Activated naive CD8-positive, alpha-beta T cell (primary cell): ENCODE measurements around the gene SHANK2.

Experiments
- H3K27ac Mint-ChIP-seq: one replicate; pipeline ENCODE4 v1.8.0; 2021; ENCODE audit warnings: mixed read lengths
- H3K27me3 Mint-ChIP-seq: one replicate; pipeline ENCODE4 v1.8.0; 2021; ENCODE audit warnings: mixed read lengths
- H3K36me3 Mint-ChIP-seq: one replicate; pipeline ENCODE4 v1.8.0; 2021; ENCODE audit warnings: mixed read lengths
- H3K4me1 Mint-ChIP-seq: one replicate; pipeline ENCODE4 v1.8.0; 2021; ENCODE audit warnings: low read depth, mixed read lengths
- H3K4me3 Mint-ChIP-seq: one replicate; pipeline ENCODE4 v1.8.0; 2021; ENCODE audit warnings: mild to moderate bottlenecking, mixed read lengths
- H3K9me3 Mint-ChIP-seq: one replicate; pipeline ENCODE4 v1.8.0; 2021; ENCODE audit warnings: low read depth, mixed read lengths

Gene SHANK2

DNA sequence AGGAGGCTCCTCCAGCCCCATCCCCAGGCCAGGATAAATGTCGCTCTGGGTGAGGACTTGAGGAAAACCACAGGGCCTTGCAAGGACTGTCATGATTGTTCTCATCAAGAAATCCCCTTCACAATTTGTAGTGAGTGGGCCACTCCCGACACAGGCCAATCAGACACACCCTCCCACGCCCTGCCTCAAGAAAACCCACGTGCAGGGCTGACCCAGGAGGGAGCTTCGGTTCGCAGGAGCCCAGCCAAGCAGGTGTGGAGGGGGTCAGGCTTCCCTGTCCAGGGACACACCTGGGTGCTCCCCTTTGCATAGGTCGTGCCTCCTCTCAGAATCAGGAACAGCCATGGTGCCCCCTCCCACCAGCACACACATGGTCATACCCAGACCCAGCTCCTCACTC lies 43.2 kb downstream of the SHANK2 start:
- no peaks in the 10 kb centered on the region for H3K4me1 Mint-ChIP-seq
- H3K27ac Mint-ChIP-seq = no peak overlapping the region
- H3K4me3 Mint-ChIP-seq = no peak overlapping the region
- no peaks in the 10 kb centered on the region for H3K9me3 Mint-ChIP-seq
- no peaks in the 10 kb centered on the region for H3K27me3 Mint-ChIP-seq
- H3K36me3 Mint-ChIP-seq = no peaks in the 10 kb centered on the region

DNA sequence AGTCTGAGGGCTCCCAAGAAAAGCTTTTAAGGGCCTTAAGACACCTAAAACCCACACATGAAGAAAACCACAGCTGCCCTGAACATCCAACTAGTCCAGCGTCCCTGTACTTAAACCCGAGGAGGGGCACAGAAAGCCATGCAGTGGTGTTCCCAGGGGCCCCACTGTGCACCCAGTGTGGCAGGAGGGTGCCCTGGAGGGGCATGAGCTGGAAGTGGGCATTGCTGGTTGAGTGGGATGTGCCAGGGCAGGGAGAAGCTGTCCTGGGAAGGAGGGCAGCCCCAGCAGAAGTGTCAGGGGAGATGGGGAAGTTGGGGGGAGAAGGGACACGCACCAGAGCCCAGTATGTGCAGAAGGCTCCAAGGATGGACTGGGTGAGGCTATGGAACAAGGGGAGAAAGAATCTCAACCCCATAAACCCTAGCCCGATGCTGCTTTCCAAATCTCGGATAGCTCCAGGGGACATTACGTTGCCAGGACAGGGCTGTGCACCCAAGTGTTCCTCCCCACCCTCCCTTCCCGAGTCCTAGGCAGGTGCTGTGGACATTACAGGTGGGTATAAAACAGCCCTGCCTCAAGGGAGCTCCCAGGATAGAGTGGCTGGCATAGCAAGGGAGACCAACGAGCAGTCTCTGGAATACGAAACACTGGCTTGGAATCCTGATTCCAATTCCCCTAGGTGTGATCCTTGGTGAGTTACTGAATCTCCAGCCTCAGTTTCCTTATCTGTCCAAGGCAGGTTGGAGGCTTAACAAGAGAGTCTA lies 44.2 kb downstream of the SHANK2 start:
- no peaks in the 10 kb centered on the region for H3K4me1 Mint-ChIP-seq
- H3K27me3 Mint-ChIP-seq = no peaks in the 10 kb centered on the region
- H3K36me3 Mint-ChIP-seq = no peaks in the 10 kb centered on the region
- no peak overlapping the region for H3K27ac Mint-ChIP-seq
- H3K4me3 Mint-ChIP-seq = no peak overlapping the region
- no peaks in the 10 kb centered on the region for H3K9me3 Mint-ChIP-seq

DNA sequence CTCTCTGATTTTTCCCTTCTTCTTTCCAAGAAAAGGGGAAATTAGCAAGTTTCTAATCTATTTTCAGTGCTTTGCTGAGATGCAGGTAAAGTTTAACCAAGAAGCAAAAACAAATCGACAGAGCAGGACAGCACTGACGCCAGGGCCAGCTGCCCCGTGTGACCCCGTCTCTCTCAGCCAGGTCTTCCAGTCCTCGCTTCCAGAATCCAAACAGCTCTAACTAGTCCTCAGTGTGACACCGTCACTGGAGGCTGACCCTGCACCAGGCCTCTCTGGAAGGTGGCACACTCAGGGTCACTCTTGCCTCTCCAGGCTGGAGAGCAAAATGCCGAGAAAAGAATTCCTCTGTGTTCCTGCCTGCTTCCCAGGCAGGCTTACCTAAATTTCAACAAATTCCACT lies 44.8 kb downstream of the SHANK2 start:
- no peaks in the 10 kb centered on the region for H3K27me3 Mint-ChIP-seq
- no peak overlapping the region for H3K4me3 Mint-ChIP-seq
- H3K36me3 Mint-ChIP-seq = no peaks in the 10 kb centered on the region
- no peak overlapping the region for H3K27ac Mint-ChIP-seq
- H3K9me3 Mint-ChIP-seq = no peaks in the 10 kb centered on the region
- H3K4me1 Mint-ChIP-seq = no peaks in the 10 kb centered on the region

DNA sequence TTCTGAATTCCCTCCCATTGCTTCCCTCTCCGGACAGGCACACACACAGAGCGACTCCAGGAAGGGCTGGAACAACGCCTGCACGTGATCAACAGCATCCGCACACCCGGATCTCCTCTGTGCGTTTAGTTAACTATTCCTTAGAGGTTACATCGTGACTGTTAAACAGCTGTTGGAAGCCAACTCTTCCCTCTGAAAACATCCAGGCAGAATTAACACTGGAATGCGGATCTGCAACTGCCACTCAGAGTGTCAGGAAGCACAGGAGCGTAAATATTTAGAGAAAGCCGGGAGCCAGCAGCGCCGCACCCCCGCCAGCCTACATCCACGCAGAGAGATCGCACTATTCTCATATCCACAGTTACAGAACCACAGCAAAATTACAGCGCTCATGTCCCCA lies 46.2 kb downstream of the SHANK2 start:
- Mint-ChIP-seq H3K4me1 (no peaks in the 10 kb centered on the region), H3K9me3 (no peaks in the 10 kb centered on the region), H3K27me3 (no peaks in the 10 kb centered on the region), H3K36me3 (no peaks in the 10 kb centered on the region), H3K27ac (no peak overlapping the region), H3K4me3 (no peak overlapping the region)

DNA sequence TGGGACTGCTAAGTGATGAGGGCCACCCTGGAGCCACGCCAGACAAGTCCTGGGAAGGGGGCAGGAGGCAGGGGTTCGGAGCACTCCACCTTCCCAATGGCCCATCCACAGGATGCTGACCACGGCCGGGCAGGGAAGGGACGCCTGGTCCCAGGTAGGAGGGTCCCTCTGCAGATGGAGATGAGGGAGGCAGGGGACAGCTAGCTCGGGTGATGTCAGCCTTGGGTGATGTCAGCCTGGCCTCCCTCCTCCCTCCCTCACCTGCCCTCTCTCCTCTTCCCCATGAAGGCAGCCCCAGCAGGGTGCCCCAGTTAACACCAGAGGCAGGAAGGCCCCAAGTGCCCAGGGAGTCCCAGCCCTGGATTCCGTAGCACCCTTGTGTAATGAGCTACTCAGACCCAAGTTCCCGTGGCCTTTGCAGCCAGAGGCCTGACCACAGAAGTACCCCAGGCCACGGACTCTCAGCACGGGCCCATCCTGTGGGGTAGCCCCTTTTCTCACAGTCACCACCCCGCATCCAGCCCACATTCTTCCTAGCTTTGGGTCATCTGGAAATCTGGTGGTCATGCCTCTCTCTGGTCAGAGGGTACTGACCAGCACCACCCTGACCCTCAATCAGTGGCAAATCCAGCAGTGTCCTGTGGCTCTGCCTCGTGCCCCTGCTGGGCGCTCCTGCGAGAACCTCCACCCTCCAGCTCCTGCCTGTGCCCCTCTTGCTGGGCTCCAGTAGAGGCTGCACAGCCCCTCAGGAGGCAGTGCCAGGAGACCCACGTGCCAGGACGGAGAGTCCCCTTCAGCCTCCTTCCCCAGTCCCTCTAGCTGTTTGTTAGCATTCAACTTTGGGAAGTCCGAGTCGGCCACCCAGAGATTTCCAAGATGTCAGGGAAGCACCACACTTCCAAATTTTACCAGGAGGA lies 47.4 kb downstream of the SHANK2 start:
- H3K4me1 Mint-ChIP-seq = no peaks in the 10 kb centered on the region
- H3K27me3 Mint-ChIP-seq = no peaks in the 10 kb centered on the region
- no peaks in the 10 kb centered on the region for H3K36me3 Mint-ChIP-seq
- H3K27ac Mint-ChIP-seq = no peak overlapping the region
- no peaks in the 10 kb centered on the region for H3K9me3 Mint-ChIP-seq
- H3K4me3 Mint-ChIP-seq = no peak overlapping the region

DNA sequence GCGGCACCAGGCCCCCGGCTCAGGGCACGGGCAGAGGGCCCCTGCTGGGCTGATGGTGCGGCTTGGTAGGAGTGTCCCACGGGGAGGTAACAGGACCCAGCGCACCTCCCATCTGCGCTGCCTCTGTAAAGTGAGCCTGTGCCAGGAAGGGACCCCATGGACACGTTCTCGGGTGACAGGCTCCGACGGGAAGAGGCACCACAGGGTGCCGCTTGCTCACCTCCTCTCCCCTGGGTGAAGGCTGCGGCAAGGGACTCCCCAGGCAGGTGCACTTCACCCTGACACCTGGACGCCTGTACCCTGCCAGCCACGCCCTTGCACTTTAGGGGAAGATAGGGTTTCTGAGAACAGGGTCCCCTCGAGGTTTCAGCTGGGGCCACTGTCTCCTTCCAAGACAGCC lies 48.1 kb downstream of the SHANK2 start:
- H3K36me3 Mint-ChIP-seq = no peaks in the 10 kb centered on the region
- no peaks in the 10 kb centered on the region for H3K27me3 Mint-ChIP-seq
- no peak overlapping the region for H3K4me3 Mint-ChIP-seq
- H3K27ac Mint-ChIP-seq = no peak overlapping the region
- no peaks in the 10 kb centered on the region for H3K4me1 Mint-ChIP-seq
- no peaks in the 10 kb centered on the region for H3K9me3 Mint-ChIP-seq

DNA sequence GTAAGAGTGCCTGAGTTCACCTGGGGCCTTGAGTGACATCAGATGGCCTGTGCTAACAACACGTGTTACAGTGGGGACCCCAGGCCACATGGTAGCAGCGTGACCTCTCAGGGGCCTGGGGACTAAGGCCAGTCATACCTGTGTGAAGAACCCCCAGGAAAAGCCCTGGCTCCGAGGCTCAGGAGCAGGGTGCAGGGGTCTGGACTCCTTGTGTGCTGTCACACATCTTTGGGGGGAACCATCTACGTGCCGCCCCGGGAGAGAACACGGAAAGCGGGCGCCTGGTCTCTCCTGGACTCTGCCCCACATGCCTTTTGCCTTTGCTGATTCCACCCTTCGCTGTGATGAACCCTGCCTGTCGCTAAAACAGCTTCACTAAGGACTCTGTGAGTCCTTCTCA lies 48.7 kb downstream of the SHANK2 start:
- Mint-ChIP-seq H3K27me3 (no peaks in the 10 kb centered on the region), H3K27ac (no peak overlapping the region), H3K4me3 (no peak overlapping the region), H3K36me3 (no peaks in the 10 kb centered on the region), H3K4me1 (no peaks in the 10 kb centered on the region), H3K9me3 (no peaks in the 10 kb centered on the region)

DNA sequence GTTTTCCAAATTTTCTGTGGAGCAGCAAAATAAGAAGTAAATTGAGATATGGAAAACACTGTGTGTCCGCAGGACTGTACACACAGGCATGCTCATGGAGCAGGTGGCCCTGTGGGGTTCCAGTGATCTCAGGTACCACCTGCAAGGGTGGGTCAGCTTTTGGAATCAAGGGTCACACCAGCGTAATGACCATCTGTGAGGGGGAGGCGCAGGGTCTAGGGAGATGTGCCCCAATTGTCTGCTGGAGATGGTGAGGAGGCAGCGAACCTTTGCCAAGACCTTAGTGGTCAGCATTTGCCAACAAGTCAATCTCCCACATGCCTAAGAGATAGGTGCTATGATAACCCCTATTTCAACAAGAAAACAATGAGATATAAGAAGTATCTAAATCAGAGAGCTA lies 49.4 kb downstream of the SHANK2 start:
- Mint-ChIP-seq H3K27me3 (no peaks in the 10 kb centered on the region), H3K4me1 (no peaks in the 10 kb centered on the region), H3K9me3 (no peaks in the 10 kb centered on the region), H3K4me3 (no peak overlapping the region), H3K27ac (no peak overlapping the region), H3K36me3 (no peaks in the 10 kb centered on the region)

DNA sequence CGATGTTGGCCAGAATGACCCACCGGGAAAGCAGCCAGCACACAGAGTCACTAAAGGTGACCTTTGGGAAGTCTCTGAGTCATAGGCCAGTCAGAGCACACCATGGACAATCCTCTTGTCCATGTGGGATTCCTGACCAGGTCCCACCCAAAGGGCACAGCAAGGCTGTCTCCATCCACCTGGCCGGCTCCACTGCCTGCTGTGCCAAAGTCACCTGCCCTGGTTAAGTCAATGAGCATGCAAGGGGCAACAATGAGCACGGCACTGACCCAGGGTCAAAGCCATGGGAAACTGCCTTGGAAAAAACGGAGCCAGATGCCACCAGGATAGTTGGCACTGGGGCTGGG lies 49.8 kb downstream of the SHANK2 start:
- no peak overlapping the region for H3K27ac Mint-ChIP-seq
- no peaks in the 10 kb centered on the region for H3K36me3 Mint-ChIP-seq
- H3K4me3 Mint-ChIP-seq = no peak overlapping the region
- no peaks in the 10 kb centered on the region for H3K4me1 Mint-ChIP-seq
- no peaks in the 10 kb centered on the region for H3K9me3 Mint-ChIP-seq
- H3K27me3 Mint-ChIP-seq = no peaks in the 10 kb centered on the region
